NCI-H1417 (cell line): ENCODE measurements around the gene SPRY1.

ENCODE experiments used
- DNase-seq, 3 experiments: peaks; one replicate each; lab custom pipeline; 2025; lab: John Stamatoyannopoulos, UW

The SPRY1 gene

DNA sequence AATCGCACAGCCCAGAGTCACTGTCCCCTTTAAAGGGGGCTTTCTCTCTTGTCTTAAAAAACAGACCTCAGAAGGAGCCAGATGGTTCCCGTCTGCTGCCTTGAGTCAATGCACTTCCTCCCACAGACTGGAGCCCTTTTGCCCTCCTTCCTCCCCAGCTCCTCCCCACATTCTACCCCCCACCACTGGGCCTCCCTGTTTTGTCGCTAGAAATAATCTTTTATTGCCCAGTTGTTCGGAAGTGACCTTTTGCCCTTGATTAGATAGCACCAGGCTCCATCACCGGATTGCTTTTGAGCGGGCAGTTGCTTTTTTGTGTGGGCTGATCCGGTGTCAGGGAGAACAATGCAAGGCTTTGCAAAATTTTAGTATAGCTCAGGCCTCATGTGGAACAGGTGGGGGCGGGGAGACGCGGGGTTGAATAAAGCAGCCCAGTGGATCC is 47.7 kb downstream of the SPRY1 start:
- DNase-seq = no peak

- peak; percentile 21 to 80 (median 34) for DNase-seq
Observed at GRCh38 chr4:123446865-123447474, 50.4 kb downstream of the SPRY1 start.

DNA sequence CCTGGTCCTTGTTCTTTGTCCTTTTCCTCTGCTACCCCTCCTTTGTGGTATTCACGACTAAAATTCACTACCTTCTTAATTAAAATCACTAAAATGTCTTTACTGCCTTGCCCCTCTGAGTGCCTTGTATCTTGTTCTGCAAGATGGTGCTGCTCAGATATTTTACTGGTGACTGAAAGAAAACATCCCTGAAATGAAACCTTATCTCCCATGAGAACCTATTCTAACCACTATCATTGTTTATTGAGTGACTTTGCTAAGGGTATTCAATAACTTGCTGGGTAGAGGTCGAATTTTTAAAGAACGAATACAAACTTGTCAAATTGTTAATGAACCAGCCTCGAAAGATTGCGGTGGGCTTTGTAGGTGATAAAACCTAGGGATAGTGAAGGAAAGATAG is 52.8 kb downstream of the SPRY1 start:
- DNase-seq = no peak

GRCh38 chr4:123449780-123450179 is 53.2 kb downstream of the SPRY1 start:
- DNase-seq = no peak

DNA sequence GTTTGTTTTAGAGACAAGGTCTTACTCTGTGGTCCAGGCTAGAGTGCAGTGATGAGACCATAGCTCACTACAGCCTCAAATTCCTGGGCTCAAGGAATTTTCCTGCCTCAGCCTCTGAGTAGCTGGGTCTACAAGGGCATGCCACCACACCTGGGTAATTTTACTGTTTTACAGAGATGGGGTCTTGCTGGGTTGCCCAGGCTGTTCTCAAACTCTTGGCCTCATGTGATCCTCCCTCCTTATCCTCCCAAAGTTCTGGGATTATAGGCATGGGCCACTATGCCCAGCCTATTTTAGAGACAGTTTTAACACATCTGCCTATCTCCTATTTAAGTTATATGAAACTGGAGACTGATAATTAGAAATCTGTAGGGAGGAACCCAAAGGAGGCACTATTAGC is 53.8 kb downstream of the SPRY1 start:
- no peak for DNase-seq

DNA sequence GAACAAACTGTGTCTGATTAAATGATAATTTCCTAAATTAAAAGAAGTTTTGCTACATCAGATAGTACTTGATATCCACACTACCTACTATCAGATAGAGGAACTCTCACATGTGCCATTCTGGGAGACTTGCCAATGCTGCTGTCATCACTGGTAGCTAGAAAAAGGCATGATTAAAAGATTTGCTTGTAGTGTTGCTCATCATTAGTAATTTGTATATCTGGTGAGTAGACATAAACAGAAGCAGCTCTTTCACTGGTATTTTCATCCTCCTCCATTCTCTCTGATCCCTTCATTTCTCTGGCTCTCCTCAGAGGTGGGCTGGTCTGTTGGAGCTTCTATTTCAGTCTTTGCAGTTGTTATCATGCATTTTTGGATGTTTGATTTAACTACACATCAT is 56.0 kb downstream of the SPRY1 start:
- DNase-seq = peak in 1 of 3 experiments; percentile 23

GRCh38 chr4:123453061-123453680 is 56.6 kb downstream of the SPRY1 start:
- no peak for DNase-seq
